ENCODE results near the gene GLI2.

GRCh38 chr2:120738786-120739437 is 3.2 kb downstream of the GLI2 start:
- TF ChIP-seq CTCF (IDR thresholded peaks at IDR 0.05) (no peak), POLR2A (IDR thresholded peaks at IDR 0.05) (no peak)

All from vagina (tissue), 2 donors.